H1 (cell line): Measurements from ENCODE around the gene ARHGAP26. TPM values are rescaled to one million over a fixed set of nuclear protein-coding genes. Genes with fewer than 3 reads are reported as not detected.
"Not testable (repeated sequence)": the region's sequence is repeated elsewhere in the genome, so short reads cannot be mapped to it uniquely, and the experiment has no call there.

Source experiments
- CTCF ChIA-PET: fragments of 300-600 bp; sonication (Branson Sonifier 250); formaldehyde crosslinking; loops from one replicate; lab custom pipeline; 2021; ENCODE audit not compliant: partially characterized antibody; lab: Charles Lee
- POLR2A ChIA-PET: fragments of 300-600 bp; sonication (Branson Sonifier 250); formaldehyde crosslinking; loops from one replicate; lab custom pipeline; 2021; ENCODE audit warnings: inconsistent platforms; ENCODE audit not compliant: partially characterized antibody; lab: Charles Lee
- DNase-seq, 2 experiments: peaks; one replicate each; pipeline versions ENCODE4 v3.0.0 to v3.0.0-alpha.2; 2010 to 2022; ENCODE audit warnings: low spot score in 2 of 2, low read depth in 1 of 2, mixed read lengths in 1 of 2
- FAIRE-seq: peaks from 2 replicates; lab custom pipeline; 2011; peaks lifted over from hg19 to GRCh38; lab: Jason Lieb, UNC
- H2AFZ ChIP-seq: 2 replicates; pipeline ENCODE4 v1.8.1; 2012; ENCODE audit warnings: low read length, inconsistent platforms
- H2AK5ac ChIP-seq: 2 replicates; pipeline ENCODE4 v1.6.1; 2013; ENCODE audit warnings: low read depth, low read length
- H2BK120ac ChIP-seq: replicated peaks from 2 replicates; pipeline ENCODE3; 2013; ENCODE audit warnings: low read depth, low read length, inconsistent platforms
- H2BK12ac ChIP-seq: 2 replicates; pipeline ENCODE4 v1.6.1; 2013; ENCODE audit warnings: low read depth, low read length
- H2BK15ac ChIP-seq: 2 replicates; pipeline ENCODE4 v1.6.1; 2013; ENCODE audit warnings: low read length
- H2BK20ac ChIP-seq: 2 replicates; pipeline ENCODE4 v1.6.1; 2013; ENCODE audit warnings: low read length
- H2BK5ac ChIP-seq: 2 replicates; pipeline ENCODE4 v1.6.1; 2013; ENCODE audit warnings: low read depth, low read length
- H3K14ac ChIP-seq: 2 replicates; pipeline ENCODE4 v1.6.1; 2013; ENCODE audit warnings: inconsistent platforms; ENCODE audit not compliant: insufficient read length
- H3K18ac ChIP-seq: 2 replicates; pipeline ENCODE4 v1.6.1; 2013; ENCODE audit warnings: low read length; ENCODE audit errors: extremely low read depth
- H3K23ac ChIP-seq: 2 replicates; pipeline ENCODE4 v1.6.1; 2013; ENCODE audit warnings: inconsistent platforms; ENCODE audit not compliant: insufficient read length
- H3K23me2 ChIP-seq: 2 replicates; pipeline ENCODE4 v1.6.1; 2013; ENCODE audit warnings: low read depth, low read length
- H3K27ac ChIP-seq: 2 replicates; pipeline ENCODE4 v1.6.1; 2011; ENCODE audit warnings: low read depth, low read length, inconsistent platforms
- H3K27me3 ChIP-seq, 4 experiments: replicated peaks in 1 of 4; 1 replicate in 1 of 4; 2 replicates in 3 of 4; pipeline versions ENCODE4 v1.6.1 to v1.8.1; 2011 to 2013; ENCODE audit warnings: low read length in 3 of 4, mild to moderate bottlenecking in 3 of 4, inconsistent platforms in 2 of 4, mixed read lengths in 2 of 4, moderate library complexity in 1 of 4; ENCODE audit not compliant: control insufficient read depth in 3 of 4, insufficient read depth in 3 of 4; ENCODE audit errors: extremely low read depth in 1 of 4
- H3K36me3 ChIP-seq, 4 experiments: 2 replicates each; pipeline versions ENCODE4 v1.6.1 to v1.8.1; 2011 to 2013; ENCODE audit warnings: mild to moderate bottlenecking in 4 of 4, low read length in 3 of 4, moderate library complexity in 2 of 4, control low read depth in 1 of 4, inconsistent platforms in 1 of 4; ENCODE audit not compliant: insufficient read depth in 4 of 4, control insufficient read depth in 2 of 4
- H3K4ac ChIP-seq: replicated peaks from 2 replicates; pipeline ENCODE3; 2013; ENCODE audit warnings: low read length, low read depth, mixed read lengths, inconsistent platforms; ENCODE audit not compliant: insufficient read length
- H3K4me1 ChIP-seq, 4 experiments: replicated peaks in 1 of 4; 1 replicate in 1 of 4; 2 replicates in 3 of 4; pipeline versions ENCODE4 v1.6.1 to v1.8.1; 2011 to 2013; ENCODE audit warnings: low read length in 3 of 4, inconsistent platforms in 2 of 4, mixed read lengths in 1 of 4; ENCODE audit not compliant: insufficient read depth in 4 of 4, control insufficient read depth in 3 of 4
- H3K4me2 ChIP-seq, 2 experiments: 2 replicates each; pipeline versions ENCODE4 v1.6.1 to v1.8.1; 2011 to 2013; ENCODE audit warnings: low read depth in 2 of 2, low read length in 2 of 2, control low read depth in 1 of 2, inconsistent platforms in 1 of 2, mild to moderate bottlenecking in 1 of 2; ENCODE audit not compliant: insufficient read depth in 1 of 2
- H3K4me3 ChIP-seq, 4 experiments: fragments of 200-600, 300-600 bp in 1 of 4; sonication (generic), shearing (Covaris generic), sonication (Bioruptor Twin) in 1 of 4; 2 replicates each; pipeline versions ENCODE4 v1.5.1 to v1.8.1; 2011 to 2016; ENCODE audit warnings: low read length in 4 of 4, low read depth in 3 of 4, control low read depth in 2 of 4, inconsistent platforms in 2 of 4, mild to moderate bottlenecking in 2 of 4, mixed read lengths in 1 of 4, moderate library complexity in 1 of 4; ENCODE audit not compliant: insufficient read depth in 2 of 4; ENCODE audit errors: extremely low read depth in 1 of 4
- H3K56ac ChIP-seq: replicated peaks from 2 replicates; pipeline ENCODE3; 2013; ENCODE audit warnings: low read depth, mild to moderate bottlenecking, mixed read lengths, low read length, inconsistent platforms; ENCODE audit not compliant: insufficient read length
- H3K79me1 ChIP-seq: 2 replicates; pipeline ENCODE4 v1.6.1; 2013; ENCODE audit warnings: low read depth, low read length, control low read depth
- H3K79me2 ChIP-seq, 2 experiments: 2 replicates each; pipeline versions ENCODE4 v1.6.1 to v1.8.1; 2012 to 2013; ENCODE audit warnings: low read length in 2 of 2, mild to moderate bottlenecking in 2 of 2, inconsistent platforms in 1 of 2; ENCODE audit not compliant: insufficient read depth in 2 of 2, control insufficient read depth in 1 of 2
- H3K9ac ChIP-seq, 4 experiments: replicated peaks in 1 of 4; 1 replicate in 1 of 4; 2 replicates in 3 of 4; pipeline versions ENCODE4 v1.6.1 to v1.8.1; 2011 to 2013; ENCODE audit warnings: low read depth in 3 of 4, low read length in 3 of 4, control low read depth in 2 of 4, mild to moderate bottlenecking in 2 of 4, moderate library complexity in 2 of 4, inconsistent platforms in 1 of 4; ENCODE audit errors: extremely low read depth in 1 of 4
- H3K9me3 ChIP-seq, 2 experiments: 2 replicates each; pipeline versions ENCODE4 v1.6.1 to v1.8.1; 2012 to 2013; ENCODE audit warnings: mild to moderate bottlenecking in 2 of 2, moderate library complexity in 2 of 2, control low read depth in 1 of 2, inconsistent platforms in 1 of 2, low read depth in 1 of 2, low read length in 1 of 2, mixed read lengths in 1 of 2; ENCODE audit not compliant: insufficient read depth in 2 of 2
- H4K20me1 ChIP-seq, 2 experiments: replicated peaks in 1 of 2; 2 replicates each; pipeline versions ENCODE3 to v1.8.1; 2011 to 2013; ENCODE audit warnings: inconsistent platforms in 2 of 2, low read length in 2 of 2, mild to moderate bottlenecking in 1 of 2; ENCODE audit not compliant: insufficient read depth in 2 of 2, control insufficient read depth in 1 of 2
- H4K5ac ChIP-seq: 2 replicates; pipeline ENCODE4 v1.6.1; 2013; ENCODE audit warnings: low read length, low read depth, mixed read lengths, inconsistent platforms; ENCODE audit not compliant: insufficient read length
- H4K8ac ChIP-seq: 2 replicates; pipeline ENCODE4 v1.8.0; 2013; ENCODE audit warnings: mild to moderate bottlenecking, moderate library complexity, low read length, inconsistent platforms; ENCODE audit not compliant: insufficient read depth; ENCODE audit errors: extremely low read depth
- H4K91ac ChIP-seq: replicated peaks from 2 replicates; pipeline ENCODE3; 2013; ENCODE audit warnings: low read length, mixed read lengths, inconsistent platforms; ENCODE audit not compliant: insufficient read length
- WGBS, 2 experiments: shearing (Covaris generic) in 1 of 2; methylation state at CpG; one replicate each; pipeline versions ENCODE4 v1.1.6 to v1.1.7; 2013 to 2015; ENCODE audit warnings: low lambda C conversion rate in 2 of 2, mixed read lengths in 2 of 2, inconsistent platforms in 1 of 2, low coverage in 1 of 2, missing lambda C conversion rate in 1 of 2; ENCODE audit not compliant: insufficient replicate concordance in 2 of 2, insufficient coverage in 1 of 2, insufficient read length in 1 of 2; ENCODE audit errors: extremely low coverage in 1 of 2, missing lambda C conversion rate in 1 of 2; 5-methylcytosine and 5-hydroxymethylcytosine counted together
- polyA plus RNA-seq, 7 experiments: library from polyadenylated mRNA; depleted of rRNA in 3 of 7; stranded (reverse) in 5 of 7; unstranded in 2 of 7; fragments of >200 nt in 5 of 7; fragments of 200-250 nt in 2 of 7; gene quantifications; 1 replicate in 5 of 7; 2 replicates in 1 of 7; 4 replicates in 1 of 7; pipeline versions ENCODE4 v1.2.1 to v1.2.3, GENCODE V29; 2011 to 2013; ENCODE audit warnings: missing spikeins in 2 of 7, mixed read lengths in 2 of 7
- total RNA-seq: library from RNA; stranded (reverse); fragmentation: NEBNext Ultra II Directional; extraction: Animal tissue kit (Norgen Biotek cat#: 25700); gene quantifications from 2 replicates; pipeline ENCODE4 v1.2.1, GENCODE V29; 2021

ARHGAP26 gene
- total and polyA plus RNA-seq, 2 of the 8 experiments (the other 6 are each of a cell fraction or from before 2014, with no cell fraction given), result 7.1 to 24.8 TPM

DNA sequence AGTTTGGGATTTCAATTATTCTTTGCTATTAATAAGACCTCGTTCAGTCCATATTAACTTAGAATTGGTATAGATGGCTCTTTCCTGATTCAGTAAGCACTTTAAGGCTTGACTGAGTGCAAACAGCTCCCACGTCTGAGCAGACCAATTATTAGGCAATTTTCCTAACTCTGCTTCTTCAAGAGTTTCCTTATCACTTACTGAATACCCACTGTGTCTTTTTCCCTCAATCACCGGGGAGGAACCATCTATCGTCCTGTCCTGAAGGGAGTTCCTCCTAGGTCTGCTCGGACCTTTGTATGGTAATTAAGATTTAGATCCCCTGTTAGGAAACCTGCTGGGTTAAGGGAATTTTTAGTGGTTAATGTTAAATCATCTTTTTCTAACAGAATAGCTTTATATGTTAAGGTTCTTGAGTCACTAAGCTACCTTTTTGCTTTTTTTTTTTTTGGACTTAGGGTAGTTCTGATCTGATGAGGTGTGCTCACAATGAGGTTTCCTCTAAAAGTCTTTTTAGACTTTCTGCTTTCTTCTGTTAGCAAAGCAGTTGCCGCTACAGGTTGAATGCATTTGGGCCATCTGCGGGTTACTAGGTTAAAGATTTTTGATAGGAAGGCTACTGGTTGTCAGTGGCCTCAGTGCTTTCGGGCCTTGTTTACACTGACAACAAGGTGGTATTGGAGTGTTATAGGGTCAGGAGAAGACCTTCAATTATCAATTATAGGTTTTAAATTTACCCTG, 322.7 kb downstream of the ARHGAP26 start:
- FAIRE-seq, POLR2A ChIA-PET: not testable (repeated sequence)
- WGBS, 2 experiments, result 52% methylated on average over 8 of the region's 8 CpGs; no CpG with 5 or more reads in 1 of the 2 experiments

More for the DNA sequence above, 322.7 kb downstream of the ARHGAP26 start:
- H3K23me2 ChIP-seq, H4K20me1 ChIP-seq, H3K36me3 ChIP-seq, H4K5ac ChIP-seq, H3K9me3 ChIP-seq, H2AK5ac ChIP-seq, H4K91ac ChIP-seq, H3K9ac ChIP-seq, H2BK20ac ChIP-seq, H3K4ac ChIP-seq, H3K18ac ChIP-seq, H3K27me3 ChIP-seq, H3K56ac ChIP-seq, H3K79me2 ChIP-seq, H3K14ac ChIP-seq, H2BK12ac ChIP-seq, H2BK15ac ChIP-seq, H3K23ac ChIP-seq, H2BK120ac ChIP-seq, H3K4me3 ChIP-seq, H3K79me1 ChIP-seq, H2BK5ac ChIP-seq, H2AFZ ChIP-seq, H4K8ac ChIP-seq, DNase-seq, H3K27ac ChIP-seq: not testable (repeated sequence)
- CTCF ChIA-PET, result interaction anchor here (1.0 kb wide), 1 partner anchor 73 kb away, joined by 3 read pairs; no protein-coding TSS in a partner anchor
- Histone ChIP-seq H3K4me2 (peak overlapping the region in 1 of 2 experiments; percentile 64; a peak in 1 of 4 replicates), H3K4me1 (peaks cover 0 to 10% (median 3%) of the 10 kb centered on the region in 4 experiments; a peak in 5 of 7 replicates)
